K562 (cell line): Measurements from ENCODE around the gene SLC29A4. TPM values are rescaled to one million over a fixed set of nuclear protein-coding genes. Genes with fewer than 3 reads are reported as not detected.
"Not testable (repeated sequence)": the region's sequence is repeated elsewhere in the genome, so short reads cannot be mapped to it uniquely, and the experiment has no call there.

Experiments used
- ATAC-seq: fragments of 200-7000 bp; cut with Tn5 transposase; 3 replicates; pipeline ENCODE4 v1.9.1; 2020; ENCODE audit warnings: moderate library complexity
- BruUV-seq: library from RNA; stranded (reverse); fragments of 400-500 nt; replicated peaks from 2 replicates; lab custom pipeline; 2021; lab: Mats Ljungman, UMichigan
- CTCF ChIA-PET: fragments of 300-600 bp; formaldehyde crosslinking; extraction: SDS; loops from one replicate; lab custom pipeline; 2021; ENCODE audit warnings: low intra/inter-chr PET ratio; lab: Yijun Ruan, JAX
- POLR2A ChIA-PET: fragments of 300-600, 350-650 bp; sonication (Branson Sonifier 250); formaldehyde crosslinking; extraction: SDS; loops from one replicate; lab custom pipeline; 2021; ENCODE audit warnings: antibody characterized with exemption, inconsistent platforms; lab: Yijun Ruan, JAX
- DNase-seq, 4 experiments: peaks; one replicate each; pipeline versions ENCODE4 v3.0.0 to v3.0.0-alpha.2; 2011 to 2018; ENCODE audit warnings: low spot score in 3 of 4, mixed read lengths in 3 of 4; ENCODE audit errors: extremely low read depth in 1 of 4
- FAIRE-seq: peaks from 2 replicates; lab custom pipeline; 2011; peaks lifted over from hg19 to GRCh38; lab: Jason Lieb, UNC
- H2AFZ ChIP-seq: 2 replicates; pipeline ENCODE4 v1.6.0; 2011; ENCODE audit warnings: low read depth, low read length, control low read depth, inconsistent platforms
- H3K27ac ChIP-seq: fragments of 200-600 bp; 3 replicates; pipeline ENCODE4 v1.8.0; 2011; ENCODE audit warnings: low read depth, mild to moderate bottlenecking, control low read depth, inconsistent platforms, low read length, moderate library complexity, mixed read lengths; ENCODE audit errors: extremely low read depth
- H3K27me3 ChIP-seq, 2 experiments: fragments of 300-600 bp in 1 of 2; 2 replicates in 1 of 2; 3 replicates in 1 of 2; pipeline versions ENCODE4 v1.6.0 to v1.8.0; 2011; ENCODE audit warnings: inconsistent platforms in 2 of 2, low read length in 2 of 2, mild to moderate bottlenecking in 1 of 2, mixed read lengths in 1 of 2, moderate library complexity in 1 of 2; ENCODE audit not compliant: control insufficient read depth in 2 of 2, insufficient read depth in 2 of 2
- H3K36me3 ChIP-seq: fragments of 300-600 bp; 3 replicates; pipeline ENCODE4 v1.8.0; 2011; ENCODE audit warnings: mild to moderate bottlenecking, low read length, inconsistent platforms; ENCODE audit not compliant: control insufficient read depth, insufficient read depth
- H3K4me1 ChIP-seq, 2 experiments: fragments of 200-600 bp in 1 of 2; replicated peaks in 1 of 2; 2 replicates in 1 of 2; 3 replicates in 1 of 2; pipeline versions ENCODE4 v1.5.1 to v1.8.0; 2011; ENCODE audit warnings: inconsistent platforms in 2 of 2, low read length in 2 of 2, mild to moderate bottlenecking in 1 of 2, mixed read lengths in 1 of 2, moderate library complexity in 1 of 2; ENCODE audit not compliant: control insufficient read depth in 2 of 2, insufficient read depth in 2 of 2
- H3K4me2 ChIP-seq: 2 replicates; pipeline ENCODE4 v1.6.1; 2011; ENCODE audit warnings: low read length, control low read depth, inconsistent platforms, mixed read lengths; ENCODE audit not compliant: insufficient read depth
- H3K4me3 ChIP-seq: fragments of 200-600 bp; sonication (generic), shearing (Covaris generic); 2 replicates; pipeline ENCODE4 v1.5.1; 2016; ENCODE audit warnings: control low read depth, inconsistent platforms
- H3K79me2 ChIP-seq: fragments of 200-600 bp; 3 replicates; pipeline ENCODE4 v1.8.0; 2011; ENCODE audit warnings: low read length, inconsistent platforms; ENCODE audit not compliant: control insufficient read depth, insufficient read depth
- H3K9ac ChIP-seq, 2 experiments: 2 replicates each; pipeline versions ENCODE4 v1.6.0 to v1.6.1; 2011; ENCODE audit warnings: low read depth in 2 of 2, low read length in 2 of 2, control low read depth in 1 of 2, inconsistent platforms in 1 of 2, mild to moderate bottlenecking in 1 of 2, mixed read lengths in 1 of 2; ENCODE audit not compliant: insufficient read depth in 1 of 2
- H3K9me1 ChIP-seq: one replicate; pipeline ENCODE4 v1.6.0; 2011; ENCODE audit warnings: inconsistent platforms, mild to moderate bottlenecking, low read length, moderate library complexity; ENCODE audit not compliant: control insufficient read depth, insufficient read depth
- H3K9me3 ChIP-seq: replicated peaks from 2 replicates; pipeline ENCODE4 v1.5.1; 2011; ENCODE audit warnings: low read depth, low read length, inconsistent platforms; ENCODE audit not compliant: control insufficient read depth, insufficient read depth
- H4K20me1 ChIP-seq: replicated peaks from 2 replicates; pipeline ENCODE4 v1.6.1; 2011; ENCODE audit warnings: low read length, inconsistent platforms, mixed read lengths; ENCODE audit not compliant: control insufficient read depth, insufficient read depth
- HMGN3 ChIP-seq: IDR thresholded peaks from 2 replicates; pipeline ENCODE4 v1.6.1; 2011; ENCODE audit warnings: borderline replicate concordance, low read depth, mild to moderate bottlenecking, mixed read lengths, low read length; ENCODE audit not compliant: insufficient read length; ENCODE audit errors: extremely low read depth
- SIRT6 ChIP-seq: IDR thresholded peaks from one replicate; pipeline ENCODE4 v1.6.1; 2012; ENCODE audit warnings: low read depth, mild to moderate bottlenecking, control low read depth, inconsistent platforms, low read length, moderate library complexity
- ZNF445 ChIP-seq: fragments of 250-450 bp; sonication (Bioruptor Pico); IDR thresholded peaks from 2 replicates; pipeline ENCODE4 v1.4.0; 2020; ENCODE audit warnings: low read depth, mild to moderate bottlenecking, moderate library complexity
- WGBS: fragments of 100-300 bp; shearing (Covaris generic); methylation state at CpG from one replicate; pipeline ENCODE4 v1.1.6; 2016; ENCODE audit warnings: low coverage, mixed read lengths; ENCODE audit not compliant: insufficient coverage; ENCODE audit errors: missing lambda C conversion rate; 5-methylcytosine and 5-hydroxymethylcytosine counted together
- in situ Hi-C: fragments of 300-500 bp; cut with MboI; formaldehyde crosslinking; loops from 4 replicates; pipeline ENCODE4 v1.15.0; 2018; ENCODE audit warnings: inconsistent platforms, mixed read lengths
- intact Hi-C: fragments of 100-400 bp; cut with micrococcal nuclease; formaldehyde crosslinking; loops from 2 replicates; pipeline ENCODE4 v1.14.2; 2022
- polyA plus RNA-seq, 8 experiments: library from polyadenylated mRNA; depleted of rRNA in 4 of 8; stranded (reverse) in 5 of 8; unstranded in 3 of 8; fragments of >200 nt; fragmentation: Nextera tagmentation in 2 of 8; fragmentation: Illumina TruSeq in 1 of 8; extraction: Ambion mirVana in 2 of 8; extraction: Trizol in 1 of 8; gene quantifications; 2 replicates each; pipeline versions ENCODE4 v1.2.1 to v1.2.3, GENCODE V29; 2011 to 2014; ENCODE audit warnings: inconsistent platforms in 1 of 8, missing spikeins in 1 of 8
- total RNA-seq, 7 experiments: library from RNA; depleted of rRNA in 6 of 7; stranded (reverse); fragments of >200 nt in 6 of 7; fragmentation: Illumina TruSeq in 2 of 7; extraction: Trizol in 2 of 7; gene quantifications; 2 replicates each; pipeline versions ENCODE4 v1.2.1 to v1.2.3, GENCODE V29; 2011 to 2021; ENCODE audit warnings: low replicate concordance in 1 of 7

SLC29A4 gene
- total and polyA plus RNA-seq, 9 of the 15 experiments (the other 6 are each of a cell fraction or from before 2014, with no cell fraction given): 0.01 to 1.2 (median 0.37) TPM

DNA sequence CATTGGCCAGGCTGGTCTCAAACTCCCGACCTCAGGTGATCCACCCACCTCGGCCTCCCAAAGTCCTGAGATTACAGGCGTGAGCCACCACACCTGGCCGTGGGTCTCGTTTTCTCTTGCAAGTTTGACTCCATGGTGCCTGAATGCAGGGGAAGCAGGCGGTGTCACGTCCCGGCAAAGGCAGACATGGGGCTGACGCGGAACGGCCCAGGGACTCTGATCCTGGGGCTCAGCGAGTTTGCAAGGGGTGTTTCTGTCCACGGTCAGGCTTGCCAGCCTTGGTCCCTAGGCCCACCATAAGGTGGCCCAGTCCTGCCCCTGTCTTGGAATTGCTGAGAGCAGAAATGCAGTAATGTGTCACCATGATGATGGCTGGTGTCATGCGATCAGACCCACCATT is 6.6 kb upstream of the SLC29A4 start:
- ATAC-seq, H3K9me3 ChIP-seq, H3K4me3 ChIP-seq, H3K9ac ChIP-seq, H2AFZ ChIP-seq, CTCF ChIA-PET, FAIRE-seq, H4K20me1 ChIP-seq, DNase-seq, H3K36me3 ChIP-seq, BruUV-seq, intact Hi-C loops, H3K9me1 ChIP-seq, H3K4me2 ChIP-seq, H3K27ac ChIP-seq, POLR2A ChIA-PET, in situ Hi-C loops, H3K79me2 ChIP-seq: not testable (repeated sequence)
- 14% methylated on average over 13 of the region's 14 CpGs for WGBS
- H3K4me1 ChIP-seq: peaks cover 0 to 16% of the 10 kb centered on the region in 2 experiments; a peak in 1 of 5 replicates
- peaks cover 12 to 44% of the 10 kb centered on the region in 2 experiments; a peak in 4 of 5 replicates for H3K27me3 ChIP-seq

DNA sequence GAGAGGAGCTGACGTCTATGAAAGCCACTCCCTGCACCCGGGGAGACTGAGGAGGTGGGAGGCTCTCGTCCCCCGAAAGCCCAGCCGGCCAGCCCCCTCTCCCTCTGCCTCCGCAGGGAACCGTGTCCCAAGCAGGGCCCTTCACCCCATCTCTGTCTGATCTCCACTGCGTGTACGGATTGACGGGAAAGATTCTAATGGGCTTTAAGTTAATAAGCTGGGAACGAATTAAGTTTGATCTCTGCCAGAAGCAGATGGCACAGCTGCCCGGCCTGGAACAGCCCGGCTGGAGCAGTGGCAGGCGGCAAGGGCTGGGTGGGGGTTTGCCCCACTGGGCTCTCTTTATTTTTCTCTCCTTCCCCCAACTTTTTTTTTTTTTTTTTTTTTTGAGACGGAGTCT is 6.1 kb upstream of the SLC29A4 start:
- 10% methylated on average over 13 of the region's 15 CpGs for WGBS
- Histone ChIP-seq H3K4me2 (no peak overlapping the region), H3K36me3 (no peaks in the 10 kb centered on the region), H3K4me3 (no peak overlapping the region), H3K9me1 (no peaks in the 10 kb centered on the region), H3K27ac (no peak overlapping the region), H3K79me2 (no peaks in the 10 kb centered on the region), H2AFZ (no peak overlapping the region), H4K20me1 (0 out of 2 replicates have a peak, but pooled peaks cover 7% of the 10 kb centered on the region), H3K9me3 (no peaks in the 10 kb centered on the region), H3K9ac (no peak overlapping the region), H3K27me3 (peaks cover 12 to 46% of the 10 kb centered on the region in 2 experiments; a peak in 4 of 5 replicates), H3K4me1 (peaks cover 0 to 16% of the 10 kb centered on the region in 2 experiments; a peak in 1 of 5 replicates)
- TF ChIP-seq HMGN3 (no peak), SIRT6 (no peak), ZNF445 (no peak)
- no TSS peak for BruUV-seq
- DNase-seq (no peak), ATAC-seq (no peak), FAIRE-seq (no peak)
- CTCF ChIA-PET: no interaction called here
- intact Hi-C loops: no loop called here
- in situ Hi-C loops: no loop called here
- POLR2A ChIA-PET: no interaction called here
